Frontal cortex (tissue), 4 donors: ENCODE results near the gene GPR152. TPM values are rescaled to one million over a fixed set of nuclear protein-coding genes. Genes with fewer than 3 reads are reported as not detected.
A peak's percentile ranks its signal among the peaks of the same experiment; 100 is the strongest.
"Not testable (repeated sequence)": the region's sequence is repeated elsewhere in the genome, so short reads cannot be mapped to it uniquely, and the experiment has no call there.

Experiments
- DNase-seq, 2 donors: peaks; one replicate each; pipeline ENCODE4 v3.0.0; 2012; ENCODE audit warnings: low spot score in 2 of 2
- FAIRE-seq: peaks from 2 replicates; lab custom pipeline; 2012; peaks lifted over from hg19 to GRCh38; lab: Jason Lieb, UNC
- total RNA-seq: library from RNA; depleted of rRNA; stranded (reverse); fragments of >200 nt; gene quantifications from one replicate; pipeline ENCODE4 v1.2.3, GENCODE V29; 2014
- donor health status: control.
- donor health status: control.
- donor health status: control.

GPR152 gene
- total RNA-seq, 1 donor from 2014 or later = not detected

DNA sequence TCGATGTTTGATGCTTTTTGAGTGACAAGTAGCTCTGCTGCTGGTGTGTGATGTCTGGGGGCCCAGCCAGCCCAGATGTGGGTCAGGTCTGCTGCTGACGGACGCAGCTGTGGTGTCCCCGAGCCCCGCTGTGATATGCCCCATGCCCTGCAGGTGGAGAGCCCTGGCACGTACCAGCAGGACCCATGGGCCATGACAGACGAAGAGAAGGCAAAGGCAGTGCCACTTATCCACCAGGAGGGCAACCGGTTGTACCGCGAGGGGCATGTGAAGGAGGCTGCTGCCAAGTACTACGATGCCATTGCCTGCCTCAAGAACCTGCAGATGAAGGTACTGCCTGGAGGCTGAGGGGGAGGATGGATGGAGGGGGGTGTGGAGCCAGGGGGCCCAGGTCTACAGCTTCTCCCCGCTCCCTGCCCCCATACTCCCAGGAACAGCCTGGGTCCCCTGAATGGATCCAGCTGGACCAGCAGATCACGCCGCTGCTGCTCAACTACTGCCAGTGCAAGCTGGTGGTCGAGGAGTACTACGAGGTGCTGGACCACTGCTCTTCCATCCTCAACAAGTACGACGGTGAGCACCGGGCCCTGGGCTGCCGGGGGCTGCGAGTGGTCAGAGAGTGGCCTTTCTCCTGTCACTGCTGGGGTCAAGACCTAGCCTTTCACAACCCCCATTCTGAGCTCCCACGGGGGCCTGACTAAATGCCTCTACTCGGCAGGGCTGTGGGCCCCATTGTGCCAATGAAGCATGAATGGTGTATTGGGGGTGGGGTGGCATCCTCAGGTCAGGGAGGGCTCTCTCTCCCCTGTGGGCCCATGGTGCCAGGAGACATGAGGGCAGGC lies 37.6 kb upstream of the GPR152 start:
- no peak for FAIRE-seq

DNA sequence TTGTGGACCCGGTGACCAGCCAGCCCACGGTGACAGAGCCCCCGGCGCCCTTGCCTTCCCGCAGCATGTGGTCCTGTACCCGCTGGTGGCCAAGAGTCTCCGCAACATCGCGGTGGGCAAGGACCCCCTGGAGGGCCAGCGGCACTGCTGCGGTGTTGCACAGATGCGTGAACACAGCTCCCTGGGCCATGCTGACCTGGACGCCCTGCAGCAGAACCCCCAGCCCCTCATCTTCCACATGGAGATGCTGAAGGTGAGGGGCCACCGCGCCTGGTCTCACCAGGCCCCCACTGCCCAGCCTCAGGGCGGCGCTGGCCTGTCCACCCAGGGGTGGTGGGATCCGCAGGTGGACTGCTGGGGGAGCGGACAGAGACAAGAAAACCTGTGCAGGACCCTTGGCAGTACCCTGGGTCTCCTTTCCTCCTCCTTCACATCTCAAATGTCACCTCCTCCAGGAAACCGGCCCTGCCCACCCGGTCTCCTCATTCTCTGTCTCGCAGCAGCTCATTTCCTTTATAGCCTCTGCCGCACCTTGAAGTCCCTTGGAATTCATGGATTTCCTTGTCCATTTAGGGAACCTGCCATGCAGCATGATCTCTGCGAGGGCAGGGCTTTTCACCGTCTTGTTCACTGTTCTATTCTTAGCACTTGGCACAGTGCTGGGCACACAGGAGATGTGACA lies 36.8 kb upstream of the GPR152 start:
- FAIRE-seq (no peak), DNase-seq (no peak)

More for the DNA sequence above, 37.6 kb upstream of the GPR152 start:
- DNase-seq = no peak

DNA sequence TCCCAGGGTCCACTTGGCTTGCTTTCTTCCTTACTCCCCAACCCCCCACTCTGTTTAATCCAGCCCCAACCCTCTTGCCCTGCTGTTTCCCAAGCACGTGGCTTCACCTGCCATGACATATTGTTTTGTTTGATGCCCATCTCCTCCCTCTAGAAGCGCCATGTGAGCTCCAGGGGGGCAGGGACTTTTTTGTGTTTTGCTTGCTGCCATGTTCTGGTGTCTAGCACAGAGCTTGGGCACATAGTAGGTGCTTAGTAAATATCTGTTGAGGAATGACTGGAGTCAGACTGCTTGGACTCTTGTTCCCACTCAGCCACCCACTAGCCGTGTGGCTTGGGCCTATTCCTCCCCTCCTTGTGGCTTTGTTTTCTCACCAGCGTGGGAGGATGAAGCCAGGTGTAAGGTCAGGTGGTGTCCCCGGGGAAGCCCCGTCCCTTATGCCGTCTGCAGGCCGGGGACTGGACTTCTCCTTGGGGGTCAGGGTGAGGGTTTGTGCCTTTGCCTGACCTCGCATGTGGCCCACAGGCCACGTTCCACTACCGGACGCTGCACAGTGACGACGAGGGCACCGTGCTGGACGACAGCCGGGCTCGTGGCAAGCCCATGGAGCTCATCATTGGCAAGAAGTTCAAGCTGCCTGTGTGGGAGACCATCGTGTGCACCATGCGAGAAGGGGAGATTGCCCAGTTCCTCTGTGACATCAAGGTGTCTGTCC lies 34.1 kb upstream of the GPR152 start:
- FAIRE-seq (no peak), DNase-seq (no peak)

DNA sequence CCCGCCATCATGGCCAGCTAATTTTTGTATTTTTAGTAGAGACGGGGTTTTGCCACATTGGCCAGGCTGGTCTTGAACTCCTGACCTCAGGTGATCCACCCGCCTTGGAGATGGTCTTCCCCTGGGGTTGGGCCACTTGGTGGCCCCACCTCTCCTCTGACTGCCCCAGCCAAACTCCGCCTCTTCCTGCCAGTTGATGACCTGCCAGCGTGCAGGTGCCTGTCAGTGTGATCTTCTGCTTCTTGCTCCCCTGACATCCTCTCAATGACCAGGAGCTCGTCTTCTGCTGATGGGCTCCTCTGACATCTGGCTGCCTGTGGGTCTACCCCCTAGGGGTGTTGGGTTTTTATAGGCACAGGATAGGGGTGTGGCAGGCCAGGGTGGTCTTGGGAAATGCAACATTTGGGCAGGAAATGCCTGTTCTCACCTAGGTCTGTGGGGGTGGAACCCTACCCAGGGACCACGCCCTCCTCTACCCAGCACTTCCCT lies 33.4 kb upstream of the GPR152 start:
- DNase-seq, FAIRE-seq: not testable (repeated sequence)

DNA sequence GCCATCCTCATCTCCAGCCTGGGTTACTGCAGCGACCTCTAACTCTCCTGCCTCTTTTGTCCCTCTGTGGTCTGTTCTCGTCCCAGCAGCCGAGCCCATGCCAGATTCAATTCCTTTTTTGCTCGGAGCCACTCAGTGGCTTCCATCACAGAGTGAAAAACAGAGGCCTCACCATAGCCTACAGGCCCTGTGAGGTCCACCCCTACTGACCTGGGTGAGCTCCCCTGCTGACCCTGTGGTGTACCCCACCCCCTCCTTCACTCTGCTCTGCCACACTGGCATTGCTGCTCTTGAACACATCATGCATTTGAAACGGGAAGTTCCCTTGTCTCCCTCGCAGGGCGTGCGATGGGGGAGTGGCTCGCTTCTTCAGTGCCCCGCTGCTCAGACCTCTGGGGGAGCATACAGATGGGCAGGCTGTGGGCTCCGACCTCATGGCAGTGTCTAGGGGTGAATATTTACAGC lies 32.4 kb upstream of the GPR152 start:
- FAIRE-seq = no peak
- no peak for DNase-seq

DNA sequence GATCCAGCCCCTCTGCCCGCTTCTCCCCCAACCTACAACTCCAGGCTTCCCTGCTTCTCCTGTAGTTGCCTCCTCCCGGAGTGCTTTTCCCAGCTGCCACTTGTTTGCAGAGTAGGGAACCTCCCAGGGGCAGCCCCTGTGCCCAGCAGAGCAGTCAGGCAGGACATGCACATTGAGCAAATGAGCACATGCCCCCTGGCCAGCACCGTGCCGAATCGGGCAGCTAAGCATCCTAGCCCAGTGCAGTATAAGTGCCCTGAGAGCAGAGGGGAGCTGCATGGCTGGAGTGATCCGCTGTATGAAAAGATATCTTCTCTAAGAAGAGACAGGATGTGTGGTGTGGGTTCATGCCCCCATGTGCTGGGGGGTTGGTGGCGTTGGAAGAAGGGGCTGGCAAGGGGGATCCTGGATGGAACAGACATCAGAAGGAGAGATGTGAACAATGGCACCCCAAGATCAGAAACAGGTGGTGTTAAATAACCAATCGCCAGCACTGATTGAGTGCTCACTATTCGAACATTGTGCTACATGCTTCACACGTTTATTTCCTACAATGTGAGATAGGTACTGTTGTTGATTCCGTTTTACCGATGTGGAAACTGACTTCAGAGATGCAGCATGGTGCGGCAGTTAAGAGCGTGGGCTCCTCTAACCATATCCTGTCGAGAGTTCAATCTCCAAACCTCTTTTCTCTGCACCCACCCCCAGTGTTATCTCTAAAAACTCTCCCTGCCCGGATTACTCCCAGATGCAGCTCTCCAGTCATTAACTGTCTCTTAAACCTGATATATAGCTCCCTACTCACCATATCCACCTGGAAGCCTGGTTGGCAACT lies 31.5 kb upstream of the GPR152 start:
- DNase-seq = no peak
- no peak for FAIRE-seq

DNA sequence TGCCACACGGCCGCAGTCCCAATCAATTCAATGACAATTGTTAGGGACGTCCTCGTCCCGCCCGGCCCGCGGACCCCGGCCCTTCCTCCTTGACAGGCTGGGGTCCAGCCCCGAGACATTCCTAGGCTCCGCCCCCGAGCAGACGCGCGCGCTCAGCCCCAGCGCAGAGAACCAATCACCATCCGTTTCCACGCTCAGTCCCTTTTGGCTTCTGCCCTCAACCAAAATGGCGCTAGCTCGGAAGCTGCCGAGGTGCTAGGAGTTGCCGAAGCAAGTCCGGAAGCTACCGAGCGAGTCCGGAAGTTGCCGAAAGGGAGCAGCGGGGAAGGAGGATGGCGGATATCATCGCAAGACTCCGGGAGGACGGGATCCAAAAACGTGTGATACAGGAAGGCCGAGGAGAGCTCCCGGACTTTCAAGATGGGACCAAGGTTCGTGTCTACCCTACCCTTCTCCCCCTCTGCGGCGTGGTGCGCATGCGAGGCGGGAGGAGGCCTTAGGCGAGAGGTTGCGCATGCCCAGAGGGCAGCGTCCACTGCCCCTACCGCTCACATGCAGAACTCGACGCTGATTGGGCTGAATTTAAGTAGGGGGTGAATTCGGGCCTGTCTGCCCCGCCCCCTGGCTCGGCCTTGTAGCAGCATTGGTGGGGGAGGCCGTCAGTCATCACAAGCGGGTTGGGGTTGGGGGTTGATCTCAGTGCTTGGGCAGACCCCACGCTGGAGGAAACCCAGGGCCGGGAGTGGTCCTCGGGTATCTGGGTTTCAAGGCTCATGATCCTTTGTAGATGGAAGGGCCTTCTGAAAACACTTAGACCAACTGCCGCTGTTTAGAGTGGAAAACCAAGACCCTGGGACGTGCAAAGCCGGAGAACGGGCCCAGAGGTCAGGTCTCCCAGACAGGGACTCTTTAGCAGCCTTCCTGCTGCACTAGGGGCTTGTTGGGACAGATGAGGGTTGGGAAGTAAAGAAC lies 30.6 kb upstream of the GPR152 start, which contains the start of gene AIP:
TSS of gene AIP (plus strand) at position 200 of the 972 bp plus-strand sequence. CDS start at position 333, 133 bp downstream.
- DNase-seq (peak; percentile 95 to 97), FAIRE-seq (no peak)

DNA sequence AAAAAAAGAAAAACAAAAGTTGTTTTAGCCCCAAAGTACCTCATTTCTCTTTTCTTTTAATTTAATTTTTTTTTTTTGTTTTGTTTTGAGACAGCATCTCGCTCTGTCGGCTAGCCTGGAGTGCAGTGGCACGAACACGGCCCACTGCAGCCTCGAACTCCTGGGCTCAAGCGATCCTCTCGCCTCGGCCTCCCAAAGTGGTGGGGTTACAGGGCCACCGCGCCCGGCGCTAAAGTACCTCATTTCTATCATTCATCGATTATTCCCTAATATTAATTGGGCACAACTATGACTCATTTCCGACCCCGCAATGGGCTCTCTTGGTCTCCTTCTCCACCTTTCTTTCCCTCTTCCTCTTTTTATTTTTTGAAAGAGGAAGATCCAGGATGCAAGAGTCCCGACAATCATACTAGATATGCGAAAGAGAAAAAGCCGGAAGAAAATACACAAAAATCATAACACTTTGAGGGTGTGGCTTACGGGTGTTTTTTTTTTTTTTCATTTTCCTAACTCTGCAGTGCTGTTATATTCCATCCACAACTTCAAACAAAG lies 29.8 kb upstream of the GPR152 start:
- no peak for FAIRE-seq
- DNase-seq = no peak

DNA sequence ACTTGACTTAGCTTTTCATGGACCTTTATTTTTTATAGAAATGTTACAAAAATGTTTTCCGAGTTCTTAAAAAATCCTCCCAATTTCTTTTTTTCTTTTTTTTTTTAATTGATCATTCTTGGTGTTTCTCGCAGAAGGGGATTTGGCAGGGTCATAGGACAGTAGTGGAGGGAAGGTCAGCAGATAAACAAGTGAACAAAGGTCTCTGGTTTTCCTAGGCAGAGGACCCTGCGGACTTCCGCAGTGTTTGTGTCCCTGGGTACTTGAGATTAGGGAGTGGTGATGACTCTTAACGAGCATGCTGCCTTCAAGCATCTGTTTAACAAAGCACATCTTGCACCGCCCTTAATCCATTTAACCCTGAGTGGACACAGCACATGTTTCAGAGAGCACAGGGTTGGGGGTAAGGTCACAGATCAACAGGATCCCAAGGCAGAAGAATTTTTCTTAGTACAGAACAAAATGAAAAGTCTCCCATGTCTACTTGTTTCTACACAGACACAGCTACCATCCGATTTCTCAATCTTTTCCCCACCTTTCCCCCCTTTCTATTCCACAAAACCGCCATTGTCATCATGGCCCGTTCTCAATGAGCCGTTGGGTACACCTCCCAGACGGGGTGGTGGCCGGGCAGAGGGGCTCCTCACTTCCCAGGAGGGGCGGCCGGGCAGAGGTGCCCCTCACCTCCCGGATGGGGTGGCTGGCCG lies 25.0 kb upstream of the GPR152 start:
- FAIRE-seq, DNase-seq: not testable (repeated sequence)

DNA sequence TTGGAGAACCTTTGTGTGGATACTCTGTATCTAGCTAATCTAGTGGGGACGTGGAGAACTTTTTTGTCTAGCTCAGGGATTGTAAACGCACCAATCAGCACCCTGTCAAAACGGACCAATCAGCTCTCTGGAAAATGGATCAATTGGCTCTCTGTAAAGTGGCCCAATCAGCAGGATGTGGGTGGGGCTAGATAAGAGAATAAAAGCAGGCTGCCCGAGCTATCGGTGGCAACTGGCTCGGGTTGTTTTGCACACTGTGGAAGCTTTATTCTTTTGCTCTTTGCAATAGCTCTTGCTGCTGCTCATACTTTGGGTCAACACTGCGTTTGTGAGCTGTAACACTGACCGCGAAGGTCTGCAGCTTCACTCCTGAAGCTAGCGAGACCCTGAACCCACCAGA lies 24.2 kb upstream of the GPR152 start:
- DNase-seq, FAIRE-seq: not testable (repeated sequence)

DNA sequence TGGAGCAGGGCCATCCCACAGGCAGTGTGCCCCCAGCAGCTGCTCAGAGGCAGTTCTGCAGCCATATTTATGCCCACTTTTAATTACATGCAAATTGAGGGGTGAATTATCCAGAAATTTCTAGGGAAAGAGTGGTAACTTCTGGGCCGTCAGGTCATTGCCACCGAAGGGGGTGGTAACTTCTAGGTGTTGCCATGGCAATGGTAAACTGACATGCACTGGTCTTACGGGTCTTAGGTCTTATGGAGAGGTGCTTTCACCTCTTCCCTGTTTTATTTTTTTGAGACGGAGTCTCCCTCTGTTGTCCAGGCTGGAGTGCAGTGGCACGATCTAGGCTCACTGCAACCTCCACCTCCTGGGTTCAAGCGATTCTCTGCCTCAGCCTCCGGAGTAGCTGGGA lies 20.4 kb upstream of the GPR152 start:
- no peak for FAIRE-seq
- no peak for DNase-seq

DNA sequence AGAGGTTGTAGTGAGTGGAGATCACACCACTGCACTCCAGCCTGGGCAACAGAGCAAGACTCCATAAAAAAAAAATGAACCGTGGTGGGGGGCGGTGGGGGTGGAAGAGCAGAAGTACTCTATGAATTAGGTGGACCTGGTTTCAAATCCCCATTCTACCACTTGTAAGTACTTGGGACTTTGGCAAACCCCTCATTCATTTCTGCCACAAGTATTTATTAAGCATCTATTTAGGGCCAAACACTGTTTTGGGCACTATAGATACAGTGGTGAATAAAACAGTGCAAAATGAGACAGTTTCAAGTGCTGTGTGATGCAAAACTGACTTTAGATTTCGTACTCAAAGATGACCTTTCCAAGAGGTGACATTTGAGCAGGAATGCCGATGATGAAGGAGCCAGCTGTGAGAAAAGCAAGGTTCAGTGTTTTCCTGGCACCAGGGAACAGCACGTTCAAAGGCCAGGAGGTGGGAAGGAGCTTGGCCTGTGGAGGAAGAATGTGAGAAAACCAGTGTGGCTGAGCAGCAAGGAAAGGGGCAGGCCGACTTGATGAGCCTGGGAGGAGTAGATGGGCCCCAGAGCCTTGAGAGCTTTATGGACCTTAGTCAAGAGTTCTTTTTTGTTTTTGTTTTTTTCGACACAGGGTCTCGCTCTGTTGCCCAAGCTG lies 17.9 kb upstream of the GPR152 start:
- no peak for DNase-seq
- no peak for FAIRE-seq

DNA sequence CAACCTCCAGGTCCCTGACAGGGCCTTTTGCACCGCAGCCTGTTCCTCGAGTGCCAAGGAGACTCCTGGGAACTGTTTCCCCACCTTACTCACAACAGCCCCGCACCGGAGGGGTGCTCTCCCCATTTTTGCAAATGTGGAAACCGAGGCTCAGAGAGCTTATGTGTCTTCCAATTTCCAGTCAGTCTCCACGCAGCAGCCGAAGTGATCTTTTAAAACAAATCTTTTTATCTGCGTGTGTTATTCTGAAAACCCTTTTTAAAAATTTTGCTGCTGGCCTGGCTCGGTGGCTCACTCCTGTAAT lies 16.9 kb upstream of the GPR152 start:
- FAIRE-seq (no peak), DNase-seq (no peak)

DNA sequence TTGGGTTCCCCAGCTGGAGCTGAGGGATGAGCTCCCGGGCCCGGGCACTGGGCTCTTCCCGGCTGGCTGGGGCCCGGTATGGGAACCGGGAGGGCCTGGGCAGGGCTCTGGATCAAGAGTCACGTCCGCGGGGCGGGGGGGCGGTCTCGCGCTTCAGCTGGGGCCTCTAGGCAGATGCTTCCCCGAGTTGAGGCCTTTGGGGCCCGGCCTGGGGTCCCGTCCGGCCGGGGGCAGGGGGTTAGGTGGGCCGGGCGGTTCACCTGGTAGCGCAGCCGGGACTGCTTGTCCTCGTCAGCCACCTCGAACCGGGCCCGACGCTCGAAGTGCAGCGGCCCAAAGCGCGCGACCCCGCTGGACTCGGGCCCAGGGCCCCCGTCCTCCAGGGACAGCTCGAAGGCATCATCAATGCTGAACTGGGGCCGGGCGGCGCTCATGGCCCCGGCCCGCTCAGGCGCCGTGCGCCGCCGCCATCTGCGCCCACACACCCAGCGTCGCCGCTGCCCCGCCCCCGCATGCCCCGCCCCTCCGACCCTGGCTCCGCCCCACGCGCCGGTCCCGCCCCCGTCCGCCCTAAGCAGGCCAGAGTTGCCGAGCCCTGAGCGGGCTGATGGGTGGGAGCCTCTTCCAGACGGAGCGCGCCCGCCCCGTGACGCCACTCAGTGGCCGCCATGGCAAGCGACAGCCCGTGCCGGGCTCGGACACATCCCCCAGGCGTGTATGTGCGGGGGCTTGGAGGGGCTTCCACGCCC lies 16.4 kb upstream of the GPR152 start, which contains the start of gene TMEM134:
TSS of gene TMEM134 (minus strand) at position 493 of the 749 bp plus-strand sequence. CDS start at position 434, 59 bp downstream.
- DNase-seq (peak; percentile 96 to 97), FAIRE-seq (no peak)

DNA sequence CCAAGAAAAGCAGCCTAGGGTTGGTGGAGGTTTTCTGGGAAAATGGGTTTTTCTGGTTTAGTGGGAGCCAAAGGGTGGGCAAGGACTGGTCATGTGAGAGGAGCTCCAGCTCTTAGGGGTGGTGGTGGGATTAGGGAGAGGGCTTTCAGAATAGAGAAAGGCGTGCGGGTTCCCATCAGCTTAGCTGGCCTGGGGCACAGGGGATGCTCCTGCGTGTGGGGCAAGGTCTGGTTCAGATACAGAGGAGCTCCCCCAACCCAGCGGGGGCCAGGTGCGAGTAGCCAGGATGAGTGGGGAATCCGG lies 15.9 kb upstream of the GPR152 start:
- FAIRE-seq (no peak), DNase-seq (no peak)

DNA sequence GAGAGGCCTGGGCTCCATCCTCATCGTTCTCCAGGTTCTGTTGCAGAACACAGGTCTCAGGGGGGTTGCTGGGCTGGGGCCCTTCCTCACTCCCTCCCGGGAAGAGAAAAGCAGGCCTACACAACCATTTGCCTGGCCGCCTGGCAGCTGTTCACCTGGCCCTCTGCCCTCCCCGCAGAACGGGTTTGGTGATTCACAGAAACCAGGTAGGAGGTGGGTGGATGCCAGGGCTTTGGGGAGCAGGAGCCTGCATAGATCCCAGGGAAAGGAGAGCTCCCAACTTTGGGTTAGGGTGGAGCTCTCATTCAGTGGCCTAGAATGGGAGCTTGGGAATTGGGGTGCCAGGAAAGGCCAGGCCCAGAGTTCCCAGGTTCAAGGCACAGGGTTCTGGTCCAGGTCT lies 15.5 kb upstream of the GPR152 start:
- DNase-seq = no peak
- no peak for FAIRE-seq
